Prostate gland (tissue), 2 donors: ENCODE measurements around the gene ECT2L.

Experiments
- CTCF ChIP-seq, 4 experiments: fragments of 200-600 bp in 2 of 4; fragments of 450-650 bp in 2 of 4; sonication (generic) in 2 of 4; IDR thresholded peaks; 1 replicate in 3 of 4; 2 replicates in 1 of 4; pipeline ENCODE4 v1.5.1; 2016 to 2019; ENCODE audit warnings: antibody characterized with exemption in 4 of 4, mild to moderate bottlenecking in 2 of 4, moderate library complexity in 2 of 4
- POLR2A ChIP-seq: fragments of 450-650 bp; IDR thresholded peaks from one replicate; pipeline ENCODE4 v1.6.1; 2016; ENCODE audit warnings: antibody characterized with exemption, mild to moderate bottlenecking

- TF ChIP-seq POLR2A, result no peak
- no peak for TF ChIP-seq CTCF (IDR thresholded peaks at IDR 0.05)
These were observed 10.8 kb upstream of the ECT2L start for GRCh38 chr6:138785079-138785478.
